GM23338 (cell line): ENCODE data around the gene ENDOU. TPM values are rescaled to one million over a fixed set of nuclear protein-coding genes. Genes with fewer than 3 reads are reported as not detected.

Source experiments
- ATAC-seq: fragments of 200-7000 bp; cut with Tn5 transposase; 3 replicates; pipeline ENCODE4 v1.9.1; 2020
- DNase-seq: peaks from one replicate; pipeline ENCODE4 v3.0.0-alpha.2; 2015; ENCODE audit warnings: low spot score
- H2AFZ ChIP-seq: fragments of 200-600 bp; sonication (generic); 2 replicates; pipeline ENCODE4 v1.8.0; 2016; ENCODE audit warnings: antibody characterized with exemption, mild to moderate bottlenecking, moderate library complexity
- H3F3A ChIP-seq: fragments of 200-600 bp; sonication (generic); replicated peaks from 2 replicates; pipeline ENCODE4 v1.8.0; 2017; ENCODE audit warnings: antibody characterized with exemption, mixed run types, low read depth
- H3K27ac ChIP-seq: fragments of 200-600 bp; sonication (generic); 2 replicates; pipeline ENCODE4 v1.6.1; 2016; ENCODE audit warnings: low read depth
- H3K27me3 ChIP-seq: fragments of 200-600 bp; sonication (generic); 2 replicates; pipeline ENCODE4 v1.8.0; 2016; ENCODE audit warnings: mild to moderate bottlenecking, mixed run types, moderate library complexity; ENCODE audit not compliant: insufficient read depth
- H3K36me3 ChIP-seq: fragments of 200-600 bp; sonication (generic); 2 replicates; pipeline ENCODE4 v1.8.0; 2016; ENCODE audit warnings: mild to moderate bottlenecking; ENCODE audit not compliant: insufficient read depth
- H3K4me1 ChIP-seq: fragments of 200-600 bp; sonication (generic); 2 replicates; pipeline ENCODE4 v1.8.0; 2016; ENCODE audit warnings: mild to moderate bottlenecking, moderate library complexity; ENCODE audit not compliant: insufficient read depth
- H3K4me2 ChIP-seq: fragments of 200-600 bp; sonication (generic); 2 replicates; pipeline ENCODE4 v1.7.1; 2017; ENCODE audit warnings: mixed run types
- H3K4me3 ChIP-seq: fragments of 200-600 bp; sonication (generic); 2 replicates; pipeline ENCODE4 v1.6.1; 2016; ENCODE audit warnings: mixed run types
- H3K79me2 ChIP-seq: fragments of 200-600 bp; sonication (generic); replicated peaks from 2 replicates; pipeline ENCODE4 v1.8.0; 2017; ENCODE audit warnings: mild to moderate bottlenecking; ENCODE audit not compliant: insufficient read depth
- H3K9me2 ChIP-seq: fragments of 200-600 bp; sonication (generic); 2 replicates; pipeline ENCODE4 v1.8.0; 2017; ENCODE audit not compliant: insufficient read depth
- H4K20me1 ChIP-seq: fragments of 200-600 bp; sonication (generic); replicated peaks from 2 replicates; pipeline ENCODE4 v1.8.0; 2017; ENCODE audit warnings: mild to moderate bottlenecking; ENCODE audit not compliant: insufficient read depth
- H3K27ac Mint-ChIP-seq: 2 replicates; pipeline ENCODE4 v1.8.0; 2020; ENCODE audit warnings: inconsistent platforms, mild to moderate bottlenecking, moderate library complexity, mixed read lengths
- H3K27me3 Mint-ChIP-seq: 3 replicates; pipeline ENCODE4 v1.8.0; 2022; ENCODE audit warnings: low read depth, mild to moderate bottlenecking, moderate library complexity, mixed read lengths, inconsistent platforms; ENCODE audit not compliant: insufficient read depth, poor library complexity
- H3K36me3 Mint-ChIP-seq: 3 replicates; pipeline ENCODE4 v1.8.0; 2021; ENCODE audit warnings: low read depth, mild to moderate bottlenecking, inconsistent platforms, moderate library complexity, mixed read lengths
- H3K4me1 Mint-ChIP-seq: 3 replicates; pipeline ENCODE4 v1.8.0; 2020; ENCODE audit warnings: mild to moderate bottlenecking, inconsistent platforms, mixed read lengths
- H3K4me3 Mint-ChIP-seq: 3 replicates; pipeline ENCODE4 v1.8.0; 2021; ENCODE audit warnings: moderate library complexity, mild to moderate bottlenecking, inconsistent platforms, mixed read lengths
- H3K9me3 Mint-ChIP-seq: 3 replicates; pipeline ENCODE4 v1.8.0; 2020; ENCODE audit warnings: moderate library complexity, mild to moderate bottlenecking, inconsistent platforms, mixed read lengths
- CREB1 ChIP-seq: fragments of 250-450 bp; sonication (Bioruptor Pico); IDR thresholded peaks from 2 replicates; pipeline ENCODE4 v1.5.0; 2020; ENCODE audit warnings: low read depth, mild to moderate bottlenecking, moderate library complexity
- EZH2 ChIP-seq: fragments of 200-600 bp; sonication (generic); IDR thresholded peaks from one replicate; pipeline ENCODE4 v1.8.0; 2017; ENCODE audit warnings: antibody characterized with exemption, mild to moderate bottlenecking, low read depth; ENCODE audit not compliant: unreplicated experiment
- EZH2phosphoT487 ChIP-seq: fragments of 200-600 bp; sonication (generic); IDR thresholded peaks from one replicate; pipeline ENCODE4 v1.8.1; 2018; ENCODE audit warnings: antibody characterized with exemption; ENCODE audit not compliant: unreplicated experiment
- JUNB ChIP-seq: IDR thresholded peaks from one replicate; pipeline ENCODE4 v1.6.1; 2016; ENCODE audit warnings: antibody characterized with exemption; ENCODE audit not compliant: unreplicated experiment
- NANOG ChIP-seq: IDR thresholded peaks from 2 replicates; pipeline ENCODE4 v1.6.1; 2016; ENCODE audit warnings: antibody characterized with exemption, borderline replicate concordance
- POLR2AphosphoS5 ChIP-seq: IDR thresholded peaks from 2 replicates; pipeline ENCODE4 v1.6.1; 2016; ENCODE audit warnings: antibody characterized with exemption, low read depth
- STAT1 ChIP-seq: IDR thresholded peaks from one replicate; pipeline ENCODE4 v1.6.1; 2016; ENCODE audit warnings: antibody characterized with exemption; ENCODE audit not compliant: unreplicated experiment
- ZNF114 ChIP-seq: fragments of 250-450 bp; sonication (Bioruptor Pico); IDR thresholded peaks from 2 replicates; pipeline ENCODE4 v1.5.0; 2020; ENCODE audit warnings: mild to moderate bottlenecking, moderate library complexity
- ZNF331 ChIP-seq: fragments of 250-450 bp; sonication (Bioruptor Pico); IDR thresholded peaks from 2 replicates; pipeline ENCODE4 v1.5.0; 2020; ENCODE audit warnings: low read depth, mild to moderate bottlenecking, moderate library complexity
- polyA plus RNA-seq: library from polyadenylated mRNA; unstranded; fragments of >200 nt; fragmentation: Nextera tagmentation; extraction: Ambion mirVana; gene quantifications from 2 replicates; pipeline ENCODE4 v1.2.1, GENCODE V29; 2016
- total RNA-seq: library from RNA; depleted of rRNA; stranded (reverse); fragments of >200 nt; shearing (Covaris generic); gene quantifications from 2 replicates; pipeline ENCODE4 v1.2.3, GENCODE V29; 2014
- TF ChIP-seq, protein P1 (sequence below): fragments of 250-450 bp; sonication (Bioruptor Pico); IDR thresholded peaks from 2 replicates; pipeline ENCODE4 v1.5.0; 2020; ENCODE audit warnings: mild to moderate bottlenecking, moderate library complexity
- TF ChIP-seq, protein P2 (sequence below): IDR thresholded peaks from one replicate; pipeline ENCODE4 v1.6.1; 2018; ENCODE audit warnings: antibody characterized with exemption; ENCODE audit not compliant: unreplicated experiment
- TF ChIP-seq, protein P3 (sequence below), 2 experiments: fragments of 200-600 bp in 1 of 2; sonication (generic) in 1 of 2; conservative IDR thresholded peaks; 2 replicates each; pipeline versions ENCODE4 v1.5.1 to v1.6.1; 2016 to 2017; ENCODE audit warnings: antibody characterized with exemption in 2 of 2, low read depth in 2 of 2, mild to moderate bottlenecking in 2 of 2, moderate library complexity in 1 of 2
- TF ChIP-seq, protein P4 (sequence below): IDR thresholded peaks from 2 replicates; pipeline ENCODE4 v1.6.1; 2016; ENCODE audit warnings: antibody characterized with exemption

The ENDOU gene
- total and polyA plus RNA-seq, 2 experiments from 2014 or later, result not detected

DNA sequence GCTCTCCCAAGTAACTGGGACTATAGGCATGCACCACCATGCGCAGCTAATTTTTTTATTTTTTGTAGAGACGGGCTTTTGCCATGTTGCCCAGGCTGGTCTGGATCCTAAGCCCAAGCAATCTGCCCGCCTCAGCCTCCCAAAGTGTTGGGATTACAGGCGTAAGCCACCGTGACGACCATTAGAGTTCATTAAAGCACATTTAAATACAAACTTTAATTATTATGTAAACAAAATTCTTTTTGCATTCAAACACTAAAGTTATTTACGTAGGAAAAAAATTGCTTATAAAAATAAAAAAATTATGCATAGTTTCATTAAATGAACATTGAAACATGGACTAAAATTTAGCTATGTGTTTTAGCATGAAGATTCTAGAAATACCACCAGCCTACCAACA is 26.7 kb downstream of the ENDOU start:
- H3K27ac ChIP-seq, result no peak overlapping the region
- Mint-ChIP-seq H3K4me3 (no peak overlapping the region), H3K4me1 (0 out of 3 replicates have a peak, but pooled peaks cover 2% of the 10 kb centered on the region), H3K27ac (no peak overlapping the region), H3K36me3 (peaks cover 22% of the 10 kb centered on the region), H3K9me3 (no peaks in the 10 kb centered on the region), H3K27me3 (no peaks in the 10 kb centered on the region)
- H3K27me3 ChIP-seq, result no peaks in the 10 kb centered on the region
- peaks cover 12% of the 10 kb centered on the region; the same call in 1 of the 2 replicates for H3K36me3 ChIP-seq
- no peak overlapping the region for H2AFZ ChIP-seq
- no peaks in the 10 kb centered on the region for H3F3A ChIP-seq
- no peak for ATAC-seq
- no peak overlapping the region for H3K4me3 ChIP-seq
- H4K20me1 ChIP-seq, result peaks cover 5% of the 10 kb centered on the region
- peaks cover 17% of the 10 kb centered on the region for H3K79me2 ChIP-seq
- TF ChIP-seq CREB1, result no peak
- TF ChIP-seq, protein P1, sequence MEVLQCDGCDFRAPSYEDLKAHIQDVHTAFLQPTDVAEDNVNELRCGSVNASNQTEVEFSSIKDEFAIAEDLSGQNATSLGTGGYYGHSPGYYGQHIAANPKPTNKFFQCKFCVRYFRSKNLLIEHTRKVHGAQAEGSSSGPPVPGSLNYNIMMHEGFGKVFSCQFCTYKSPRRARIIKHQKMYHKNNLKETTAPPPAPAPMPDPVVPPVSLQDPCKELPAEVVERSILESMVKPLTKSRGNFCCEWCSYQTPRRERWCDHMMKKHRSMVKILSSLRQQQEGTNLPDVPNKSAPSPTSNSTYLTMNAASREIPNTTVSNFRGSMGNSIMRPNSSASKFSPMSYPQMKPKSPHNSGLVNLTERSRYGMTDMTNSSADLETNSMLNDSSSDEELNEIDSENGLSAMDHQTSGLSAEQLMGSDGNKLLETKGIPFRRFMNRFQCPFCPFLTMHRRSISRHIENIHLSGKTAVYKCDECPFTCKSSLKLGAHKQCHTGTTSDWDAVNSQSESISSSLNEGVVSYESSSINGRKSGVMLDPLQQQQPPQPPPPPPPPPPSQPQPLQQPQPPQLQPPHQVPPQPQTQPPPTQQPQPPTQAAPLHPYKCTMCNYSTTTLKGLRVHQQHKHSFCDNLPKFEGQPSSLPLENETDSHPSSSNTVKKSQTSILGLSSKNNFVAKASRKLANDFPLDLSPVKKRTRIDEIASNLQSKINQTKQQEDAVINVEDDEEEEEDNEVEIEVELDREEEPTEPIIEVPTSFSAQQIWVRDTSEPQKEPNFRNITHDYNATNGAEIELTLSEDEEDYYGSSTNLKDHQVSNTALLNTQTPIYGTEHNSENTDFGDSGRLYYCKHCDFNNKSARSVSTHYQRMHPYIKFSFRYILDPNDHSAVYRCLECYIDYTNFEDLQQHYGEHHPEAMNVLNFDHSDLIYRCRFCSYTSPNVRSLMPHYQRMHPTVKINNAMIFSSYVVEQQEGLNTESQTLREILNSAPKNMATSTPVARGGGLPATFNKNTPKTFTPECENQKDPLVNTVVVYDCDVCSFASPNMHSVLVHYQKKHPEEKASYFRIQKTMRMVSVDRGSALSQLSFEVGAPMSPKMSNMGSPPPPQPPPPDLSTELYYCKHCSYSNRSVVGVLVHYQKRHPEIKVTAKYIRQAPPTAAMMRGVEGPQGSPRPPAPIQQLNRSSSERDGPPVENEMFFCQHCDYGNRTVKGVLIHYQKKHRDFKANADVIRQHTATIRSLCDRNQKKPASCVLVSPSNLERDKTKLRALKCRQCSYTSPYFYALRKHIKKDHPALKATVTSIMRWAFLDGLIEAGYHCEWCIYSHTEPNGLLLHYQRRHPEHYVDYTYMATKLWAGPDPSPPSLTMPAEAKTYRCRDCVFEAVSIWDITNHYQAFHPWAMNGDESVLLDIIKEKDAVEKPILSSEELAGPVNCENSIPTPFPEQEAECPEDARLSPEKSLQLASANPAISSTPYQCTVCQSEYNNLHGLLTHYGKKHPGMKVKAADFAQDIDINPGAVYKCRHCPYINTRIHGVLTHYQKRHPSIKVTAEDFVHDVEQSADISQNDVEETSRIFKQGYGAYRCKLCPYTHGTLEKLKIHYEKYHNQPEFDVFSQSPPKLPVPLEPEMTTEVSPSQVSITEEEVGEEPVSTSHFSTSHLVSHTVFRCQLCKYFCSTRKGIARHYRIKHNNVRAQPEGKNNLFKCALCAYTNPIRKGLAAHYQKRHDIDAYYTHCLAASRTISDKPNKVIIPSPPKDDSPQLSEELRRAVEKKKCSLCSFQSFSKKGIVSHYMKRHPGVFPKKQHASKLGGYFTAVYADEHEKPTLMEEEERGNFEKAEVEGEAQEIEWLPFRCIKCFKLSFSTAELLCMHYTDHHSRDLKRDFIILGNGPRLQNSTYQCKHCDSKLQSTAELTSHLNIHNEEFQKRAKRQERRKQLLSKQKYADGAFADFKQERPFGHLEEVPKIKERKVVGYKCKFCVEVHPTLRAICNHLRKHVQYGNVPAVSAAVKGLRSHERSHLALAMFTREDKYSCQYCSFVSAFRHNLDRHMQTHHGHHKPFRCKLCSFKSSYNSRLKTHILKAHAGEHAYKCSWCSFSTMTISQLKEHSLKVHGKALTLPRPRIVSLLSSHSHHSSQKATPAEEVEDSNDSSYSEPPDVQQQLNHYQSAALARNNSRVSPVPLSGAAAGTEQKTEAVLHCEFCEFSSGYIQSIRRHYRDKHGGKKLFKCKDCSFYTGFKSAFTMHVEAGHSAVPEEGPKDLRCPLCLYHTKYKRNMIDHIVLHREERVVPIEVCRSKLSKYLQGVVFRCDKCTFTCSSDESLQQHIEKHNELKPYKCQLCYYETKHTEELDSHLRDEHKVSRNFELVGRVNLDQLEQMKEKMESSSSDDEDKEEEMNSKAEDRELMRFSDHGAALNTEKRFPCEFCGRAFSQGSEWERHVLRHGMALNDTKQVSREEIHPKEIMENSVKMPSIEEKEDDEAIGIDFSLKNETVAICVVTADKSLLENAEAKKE (CRISPR knock-in tag), result no peak
- TF ChIP-seq, protein P2, sequence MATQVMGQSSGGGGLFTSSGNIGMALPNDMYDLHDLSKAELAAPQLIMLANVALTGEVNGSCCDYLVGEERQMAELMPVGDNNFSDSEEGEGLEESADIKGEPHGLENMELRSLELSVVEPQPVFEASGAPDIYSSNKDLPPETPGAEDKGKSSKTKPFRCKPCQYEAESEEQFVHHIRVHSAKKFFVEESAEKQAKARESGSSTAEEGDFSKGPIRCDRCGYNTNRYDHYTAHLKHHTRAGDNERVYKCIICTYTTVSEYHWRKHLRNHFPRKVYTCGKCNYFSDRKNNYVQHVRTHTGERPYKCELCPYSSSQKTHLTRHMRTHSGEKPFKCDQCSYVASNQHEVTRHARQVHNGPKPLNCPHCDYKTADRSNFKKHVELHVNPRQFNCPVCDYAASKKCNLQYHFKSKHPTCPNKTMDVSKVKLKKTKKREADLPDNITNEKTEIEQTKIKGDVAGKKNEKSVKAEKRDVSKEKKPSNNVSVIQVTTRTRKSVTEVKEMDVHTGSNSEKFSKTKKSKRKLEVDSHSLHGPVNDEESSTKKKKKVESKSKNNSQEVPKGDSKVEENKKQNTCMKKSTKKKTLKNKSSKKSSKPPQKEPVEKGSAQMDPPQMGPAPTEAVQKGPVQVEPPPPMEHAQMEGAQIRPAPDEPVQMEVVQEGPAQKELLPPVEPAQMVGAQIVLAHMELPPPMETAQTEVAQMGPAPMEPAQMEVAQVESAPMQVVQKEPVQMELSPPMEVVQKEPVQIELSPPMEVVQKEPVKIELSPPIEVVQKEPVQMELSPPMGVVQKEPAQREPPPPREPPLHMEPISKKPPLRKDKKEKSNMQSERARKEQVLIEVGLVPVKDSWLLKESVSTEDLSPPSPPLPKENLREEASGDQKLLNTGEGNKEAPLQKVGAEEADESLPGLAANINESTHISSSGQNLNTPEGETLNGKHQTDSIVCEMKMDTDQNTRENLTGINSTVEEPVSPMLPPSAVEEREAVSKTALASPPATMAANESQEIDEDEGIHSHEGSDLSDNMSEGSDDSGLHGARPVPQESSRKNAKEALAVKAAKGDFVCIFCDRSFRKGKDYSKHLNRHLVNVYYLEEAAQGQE, result no peak
- no peak for TF ChIP-seq EZH2
- TF ChIP-seq POLR2AphosphoS5, result no peak
- TF ChIP-seq, protein P3, sequence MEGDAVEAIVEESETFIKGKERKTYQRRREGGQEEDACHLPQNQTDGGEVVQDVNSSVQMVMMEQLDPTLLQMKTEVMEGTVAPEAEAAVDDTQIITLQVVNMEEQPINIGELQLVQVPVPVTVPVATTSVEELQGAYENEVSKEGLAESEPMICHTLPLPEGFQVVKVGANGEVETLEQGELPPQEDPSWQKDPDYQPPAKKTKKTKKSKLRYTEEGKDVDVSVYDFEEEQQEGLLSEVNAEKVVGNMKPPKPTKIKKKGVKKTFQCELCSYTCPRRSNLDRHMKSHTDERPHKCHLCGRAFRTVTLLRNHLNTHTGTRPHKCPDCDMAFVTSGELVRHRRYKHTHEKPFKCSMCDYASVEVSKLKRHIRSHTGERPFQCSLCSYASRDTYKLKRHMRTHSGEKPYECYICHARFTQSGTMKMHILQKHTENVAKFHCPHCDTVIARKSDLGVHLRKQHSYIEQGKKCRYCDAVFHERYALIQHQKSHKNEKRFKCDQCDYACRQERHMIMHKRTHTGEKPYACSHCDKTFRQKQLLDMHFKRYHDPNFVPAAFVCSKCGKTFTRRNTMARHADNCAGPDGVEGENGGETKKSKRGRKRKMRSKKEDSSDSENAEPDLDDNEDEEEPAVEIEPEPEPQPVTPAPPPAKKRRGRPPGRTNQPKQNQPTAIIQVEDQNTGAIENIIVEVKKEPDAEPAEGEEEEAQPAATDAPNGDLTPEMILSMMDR (conservative IDR thresholded peaks at IDR 0.05; ENCODE audit: low read depth in 2 of 2), result no peak
- no peak for TF ChIP-seq ZNF114 (CRISPR knock-in tag)
- no peak for TF ChIP-seq STAT1
- TF ChIP-seq EZH2phosphoT487, result no peak
- no peak for TF ChIP-seq NANOG
- TF ChIP-seq, protein P4, sequence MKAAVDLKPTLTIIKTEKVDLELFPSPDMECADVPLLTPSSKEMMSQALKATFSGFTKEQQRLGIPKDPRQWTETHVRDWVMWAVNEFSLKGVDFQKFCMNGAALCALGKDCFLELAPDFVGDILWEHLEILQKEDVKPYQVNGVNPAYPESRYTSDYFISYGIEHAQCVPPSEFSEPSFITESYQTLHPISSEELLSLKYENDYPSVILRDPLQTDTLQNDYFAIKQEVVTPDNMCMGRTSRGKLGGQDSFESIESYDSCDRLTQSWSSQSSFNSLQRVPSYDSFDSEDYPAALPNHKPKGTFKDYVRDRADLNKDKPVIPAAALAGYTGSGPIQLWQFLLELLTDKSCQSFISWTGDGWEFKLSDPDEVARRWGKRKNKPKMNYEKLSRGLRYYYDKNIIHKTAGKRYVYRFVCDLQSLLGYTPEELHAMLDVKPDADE, result no peak
- TF ChIP-seq ZNF331 (CRISPR knock-in tag), result no peak
- no peak for TF ChIP-seq JUNB
- no peak for DNase-seq
- no peaks in the 10 kb centered on the region for H3K9me2 ChIP-seq
- H3K4me1 ChIP-seq, result no peaks in the 10 kb centered on the region
- H3K4me2 ChIP-seq, result no peak overlapping the region
